Activated CD8-positive, alpha-beta memory T cell treated with anti-CD3 and anti-CD28 coated beads, Interleukin-2, amount 50 U/mL, for 24 hours (primary cell): ENCODE results near the gene CLEC16A.
"Not testable (repeated sequence)": the region's sequence is repeated elsewhere in the genome, so short reads cannot be mapped to it uniquely, and the experiment has no call there.

Experiments used
- DNase-seq: peaks from one replicate; pipeline ENCODE4 v3.0.0-alpha.2; 2020; ENCODE audit errors: extremely low read depth

CLEC16A gene

DNA sequence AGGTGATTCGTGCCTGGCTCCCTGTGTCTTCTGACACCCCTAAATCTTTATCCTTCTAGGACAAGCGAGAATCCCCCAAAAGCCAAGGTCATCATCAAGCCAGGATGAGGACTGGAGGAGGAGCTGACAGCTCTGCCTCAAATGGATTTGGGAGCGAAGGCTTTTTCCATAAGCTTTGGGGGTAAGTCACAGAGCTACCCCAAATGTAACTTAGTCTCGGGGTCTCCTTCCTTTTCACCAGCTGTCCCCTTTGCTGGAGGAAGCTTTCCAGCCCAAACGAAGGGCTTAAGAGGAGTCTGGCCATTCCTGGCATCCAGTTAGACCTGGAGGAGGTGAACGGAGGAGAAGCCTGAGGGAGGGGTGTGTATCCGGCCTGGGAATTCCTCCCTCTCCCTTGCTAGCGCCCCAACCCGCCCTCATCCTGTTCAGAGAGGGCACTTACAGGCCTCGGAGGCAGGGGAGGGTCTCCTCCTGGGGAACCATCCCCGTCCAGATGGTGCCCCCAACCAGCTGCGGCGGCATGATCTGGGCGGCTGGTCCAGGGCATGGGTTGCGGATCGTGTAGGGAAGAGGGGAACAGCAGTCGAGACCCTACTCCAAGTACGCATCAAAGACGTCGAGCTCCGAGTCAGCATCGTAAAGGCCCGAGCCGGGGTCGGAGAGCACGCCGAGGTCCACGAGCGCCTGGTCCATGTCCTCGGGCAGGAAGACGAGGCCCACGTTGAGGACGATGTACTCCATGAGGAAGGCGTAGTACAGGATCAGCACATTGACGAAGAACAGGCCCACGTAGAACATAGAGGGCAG is 3.0 kb upstream of the CLEC16A start:
- DNase-seq, result no peak

DNA sequence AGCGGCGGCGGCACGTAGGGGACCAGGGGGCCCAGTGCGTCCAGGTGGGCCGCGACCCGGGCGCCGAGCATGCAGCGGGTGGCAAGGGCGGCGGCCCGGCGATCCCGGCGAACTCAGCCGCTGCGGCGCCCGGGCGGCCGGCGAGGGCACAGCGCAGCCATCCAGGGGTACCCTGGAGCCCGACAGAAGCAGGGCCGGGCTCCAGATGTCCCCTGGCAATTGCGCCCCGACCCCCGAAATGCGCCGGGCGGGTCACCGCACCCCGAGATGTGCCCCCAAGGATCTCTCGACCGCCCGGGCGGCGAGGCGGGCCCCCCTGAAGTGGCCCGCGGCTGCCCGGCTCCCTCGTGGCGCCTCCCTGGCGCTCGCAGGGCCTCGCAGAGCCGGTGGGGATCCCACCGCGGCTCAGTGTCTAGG is 2.4 kb upstream of the CLEC16A start:
- DNase-seq, result not testable (repeated sequence)

DNA sequence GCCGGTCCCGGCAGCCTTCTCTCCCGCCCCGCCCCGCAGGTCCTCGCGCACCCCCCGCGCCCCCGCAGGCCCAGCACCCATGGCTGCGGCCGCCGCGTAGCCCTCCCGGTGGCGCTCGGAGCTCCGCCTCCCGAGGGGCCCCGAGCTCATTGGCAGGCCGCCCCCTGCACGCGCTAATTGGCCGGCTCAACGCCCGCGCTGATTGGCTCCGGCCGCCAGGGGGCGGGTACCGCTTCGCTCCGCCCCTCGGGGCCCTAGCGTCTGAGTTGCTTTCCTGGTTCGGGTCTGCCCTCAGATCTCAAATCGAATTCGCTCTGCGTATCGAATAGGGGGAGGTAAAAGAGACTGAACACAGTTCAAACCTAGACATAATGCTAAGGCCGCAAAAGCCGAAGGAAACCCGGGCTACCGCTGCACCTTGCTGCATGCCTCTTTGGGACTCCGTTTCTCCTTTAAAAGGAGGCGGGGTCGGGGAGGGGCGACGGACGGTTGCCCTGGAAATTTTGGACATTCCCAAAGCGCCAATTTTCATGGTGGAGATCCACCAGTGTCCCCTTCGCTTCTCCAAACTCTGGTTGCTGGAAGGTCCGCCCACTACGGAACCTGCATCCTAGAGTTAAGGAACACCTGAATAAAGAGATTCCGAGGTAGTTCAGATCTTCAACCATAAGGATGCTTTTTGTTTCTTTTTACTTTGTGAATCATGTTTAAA is 1.9 kb upstream of the CLEC16A start, which contains the start of gene DEXI:
DEXI (minus strand) TSS at position 117 of the 712 bp plus-strand sequence. CDS start 463 bp downstream, outside the sequence.
- DNase-seq, result peak; percentile 84

DNA sequence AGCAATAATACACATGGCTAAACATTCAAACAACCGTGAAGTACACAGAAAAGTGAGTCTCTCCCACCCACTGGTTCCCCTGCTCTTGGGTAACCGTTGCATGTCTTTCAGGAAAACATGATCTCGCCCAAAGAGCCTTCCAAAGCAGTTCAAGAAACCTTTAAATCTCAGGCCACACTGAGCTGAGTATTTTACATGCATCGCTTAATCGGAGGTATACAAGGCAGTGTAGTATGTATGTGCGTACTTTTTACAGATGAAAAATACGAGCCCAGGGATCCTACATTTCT is 1.4 kb upstream of the CLEC16A start:
- DNase-seq, result no peak

DNA sequence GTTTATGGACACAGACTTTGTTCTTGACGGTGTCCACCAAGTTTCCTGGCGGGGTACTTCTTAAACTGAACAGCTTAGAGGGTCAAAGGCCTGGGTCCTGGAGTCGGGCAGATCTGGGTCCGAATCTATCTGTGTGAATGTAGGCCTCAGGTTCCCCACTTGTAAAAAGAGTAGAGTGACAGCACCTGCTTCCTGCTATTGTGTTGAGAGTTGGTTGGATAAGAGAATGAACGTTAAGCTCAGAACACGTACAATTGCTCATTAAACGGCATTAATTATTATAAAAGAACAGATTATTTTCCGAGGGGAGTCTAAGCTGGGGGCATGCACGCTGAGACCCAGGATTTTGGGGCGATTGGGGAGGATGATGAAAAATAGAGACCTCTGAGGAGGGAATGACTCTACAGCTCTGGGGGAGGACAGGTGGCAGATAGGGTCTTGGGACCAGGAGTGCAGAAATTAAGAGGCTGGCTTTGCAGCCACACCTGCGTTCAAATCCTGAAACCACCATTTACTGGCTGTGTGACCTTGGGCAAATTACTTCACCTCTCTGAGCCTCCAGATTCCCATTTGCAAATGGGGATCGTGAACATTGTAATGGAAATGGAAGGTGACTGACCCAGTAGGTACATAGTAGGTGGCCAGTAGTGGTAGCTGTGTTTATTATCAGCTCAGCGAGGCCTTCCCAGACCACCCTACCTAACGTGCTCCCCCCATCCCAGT is 862 bp downstream of the CLEC16A start:
- DNase-seq, result no peak

DNA sequence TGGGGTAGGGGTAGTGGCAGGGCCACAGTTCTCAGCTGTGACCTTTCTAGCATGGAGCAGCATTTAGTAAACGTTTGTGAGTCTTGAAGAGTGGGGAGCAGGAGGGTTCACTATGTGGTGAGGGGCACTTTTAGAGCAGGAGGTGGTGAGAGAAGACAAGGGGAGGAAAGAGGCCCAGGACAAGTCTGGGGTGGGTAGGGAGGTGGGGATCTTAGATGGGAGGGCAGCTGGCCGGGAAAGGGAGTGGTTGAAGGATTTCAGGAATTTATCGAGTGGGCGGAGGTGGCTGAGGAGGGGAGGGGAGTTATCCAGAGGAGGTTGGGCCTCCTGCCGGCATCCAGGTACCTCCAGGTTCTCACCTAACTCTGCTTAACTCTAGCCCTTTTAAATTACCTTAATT is 1.9 kb downstream of the CLEC16A start:
- DNase-seq, result no peak

DNA sequence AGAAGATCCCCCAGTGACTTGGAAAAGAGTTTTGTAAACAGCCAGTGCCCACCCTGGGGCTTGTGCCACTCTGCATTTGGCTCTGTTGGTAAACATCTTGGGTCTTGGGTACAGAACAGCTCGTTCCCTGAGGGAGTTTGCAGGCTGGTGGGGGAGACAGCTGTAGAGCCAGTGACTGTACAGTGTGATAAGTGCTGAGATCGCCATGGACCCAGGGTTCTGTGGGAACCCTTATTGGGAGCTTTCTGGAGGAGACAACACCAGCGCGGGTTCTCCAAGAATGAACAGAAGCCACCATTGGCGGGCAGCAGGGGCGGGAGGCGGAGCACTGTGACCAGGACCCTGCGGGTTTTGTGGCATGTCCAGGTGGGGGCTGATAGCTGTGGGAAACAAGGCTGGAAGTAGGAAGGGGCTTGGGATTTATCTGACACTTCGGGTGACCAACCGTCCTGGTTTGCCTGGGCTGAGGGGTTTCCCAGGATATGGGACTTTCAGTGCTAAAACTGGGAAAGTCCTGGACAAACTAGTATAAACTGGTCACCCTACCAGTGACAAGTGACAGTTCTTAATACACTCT is 2.9 kb downstream of the CLEC16A start:
- no peak for DNase-seq

DNA sequence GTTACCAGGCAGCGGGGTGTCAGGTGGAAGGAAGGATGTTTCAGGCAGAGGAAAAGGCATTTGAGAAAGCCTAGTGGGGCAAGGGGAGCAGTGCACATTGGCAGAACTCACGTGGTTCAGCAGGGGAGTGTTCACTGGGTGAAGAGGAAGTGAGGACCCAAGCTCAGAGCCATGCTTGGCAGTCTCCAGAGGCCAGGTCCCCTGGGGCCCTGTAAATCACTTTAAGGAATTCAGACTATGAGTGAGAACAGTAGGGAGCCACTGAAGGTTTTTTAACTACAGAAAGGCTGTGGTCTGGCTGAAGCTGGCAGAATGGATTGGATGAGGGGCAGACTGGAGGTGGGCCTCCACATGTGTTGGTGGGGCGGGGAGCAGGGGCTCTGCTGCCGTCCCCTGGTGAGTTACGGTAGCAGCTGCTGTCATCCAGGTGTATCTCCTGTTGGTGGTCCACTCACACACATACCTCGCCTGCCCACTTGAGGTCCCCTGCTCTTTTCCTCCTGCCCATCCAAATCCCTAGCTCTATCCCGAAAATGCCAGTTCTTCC is 5.1 kb downstream of the CLEC16A start:
- no peak for DNase-seq

DNA sequence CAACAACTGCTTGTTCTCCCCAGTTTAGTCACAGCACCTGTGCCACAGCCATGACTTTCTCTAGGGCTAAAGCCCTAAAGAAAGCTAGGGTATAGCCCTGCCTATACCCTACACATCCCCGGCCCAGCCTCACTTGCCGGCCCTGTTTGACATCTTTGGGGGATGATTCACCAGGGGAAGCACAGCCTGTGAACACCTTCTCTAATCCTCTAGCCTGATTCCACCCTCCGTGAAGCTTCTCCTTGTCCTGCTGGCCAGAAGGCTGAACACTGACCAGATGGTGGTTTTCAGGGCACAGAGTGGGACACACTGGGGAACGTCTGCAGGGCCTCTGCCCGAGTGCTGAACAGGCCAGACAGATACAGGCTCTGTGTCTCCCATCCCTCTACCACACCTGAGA is 6.0 kb downstream of the CLEC16A start:
- no peak for DNase-seq

DNA sequence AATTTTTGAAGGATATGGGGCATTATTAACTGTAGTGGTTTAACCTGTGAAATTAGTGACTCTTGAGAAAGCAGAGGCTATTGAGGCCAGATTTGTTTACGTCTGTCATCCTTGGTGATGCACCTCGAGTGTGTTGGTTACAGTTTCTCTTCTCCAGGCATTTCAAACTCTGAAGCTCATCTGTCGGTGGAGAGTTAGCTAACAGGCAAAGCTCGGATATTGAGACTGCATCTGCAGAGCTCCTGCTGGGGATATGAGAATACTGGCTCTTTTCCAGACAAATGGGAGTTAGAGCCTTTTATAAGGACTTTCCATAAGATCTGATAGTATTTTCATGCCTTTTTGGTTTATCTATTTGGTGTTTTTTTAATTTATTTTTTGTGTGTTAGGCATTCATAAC is 6.7 kb downstream of the CLEC16A start:
- DNase-seq, result no peak

DNA sequence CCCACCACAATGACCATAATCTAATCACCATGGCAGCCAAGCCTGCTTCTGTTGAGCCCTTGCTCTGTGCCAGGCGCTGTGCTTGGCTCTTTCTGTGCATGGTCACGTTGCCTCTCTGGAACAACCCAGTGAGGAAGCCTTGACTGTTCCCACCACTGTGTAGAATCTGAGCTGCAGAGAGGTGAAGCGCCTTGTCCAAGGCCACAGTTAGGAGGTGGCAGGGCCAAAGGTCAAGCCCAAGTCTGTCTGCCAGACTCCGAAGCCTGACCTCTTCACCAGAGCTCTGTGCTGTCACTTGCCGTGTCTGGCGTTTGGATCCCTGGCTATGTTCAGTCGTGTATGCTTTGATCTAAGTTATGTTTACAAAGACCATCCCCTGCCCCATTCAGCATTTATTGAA is 10.5 kb downstream of the CLEC16A start:
- DNase-seq, result no peak

DNA sequence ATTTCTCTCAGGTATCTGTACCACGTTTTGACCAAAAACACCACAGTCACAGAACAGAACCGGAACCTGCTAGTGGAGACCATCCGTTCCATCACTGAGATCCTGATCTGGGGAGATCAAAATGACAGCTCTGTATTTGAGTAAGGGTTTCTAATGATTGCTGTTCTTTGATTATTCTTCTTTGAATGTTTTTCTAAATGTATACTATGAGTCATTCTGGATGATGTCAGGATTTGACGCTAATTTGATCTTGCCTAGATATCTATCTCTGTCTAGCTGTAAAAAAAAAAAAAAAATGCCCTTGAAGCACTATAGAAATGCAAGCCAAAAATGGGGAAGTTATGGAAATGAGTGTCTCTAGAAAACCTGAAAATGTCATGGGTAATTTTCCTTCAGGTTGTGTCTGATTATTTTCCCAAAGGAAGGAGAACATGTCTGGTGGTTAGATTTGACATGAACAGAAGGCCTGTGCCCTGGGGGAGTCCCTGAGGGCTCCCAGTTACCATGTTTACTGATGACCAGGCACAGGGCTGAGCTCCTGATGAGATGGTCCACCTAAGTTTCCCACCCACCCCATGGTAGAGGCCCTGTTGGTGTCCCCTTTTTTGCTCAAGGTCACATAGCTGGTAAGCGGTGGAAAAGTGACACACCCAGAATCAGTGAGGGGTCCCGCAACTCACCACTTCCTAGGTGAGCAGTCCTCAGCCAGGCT is 13.6 kb downstream of the CLEC16A start:
- DNase-seq, result no peak

DNA sequence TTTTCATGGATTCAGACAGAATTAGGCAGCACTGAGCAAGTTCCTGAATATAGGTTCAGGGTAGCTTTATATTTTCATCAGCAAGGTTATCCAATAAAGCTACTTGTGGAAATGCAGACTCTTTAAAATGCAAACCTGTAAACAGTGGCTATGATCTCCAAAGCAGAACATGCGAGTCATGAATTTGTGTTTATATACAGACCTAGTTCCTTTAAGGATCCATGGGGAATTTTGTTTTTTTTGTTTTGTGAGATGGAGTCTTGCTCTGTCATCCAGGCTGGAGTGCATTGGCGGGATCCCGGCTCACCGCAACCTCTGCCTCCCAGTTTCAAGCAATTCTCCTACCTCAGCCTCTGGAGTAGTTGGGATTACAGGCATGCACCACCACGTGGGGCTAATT is 14.8 kb downstream of the CLEC16A start:
- no peak for DNase-seq

DNA sequence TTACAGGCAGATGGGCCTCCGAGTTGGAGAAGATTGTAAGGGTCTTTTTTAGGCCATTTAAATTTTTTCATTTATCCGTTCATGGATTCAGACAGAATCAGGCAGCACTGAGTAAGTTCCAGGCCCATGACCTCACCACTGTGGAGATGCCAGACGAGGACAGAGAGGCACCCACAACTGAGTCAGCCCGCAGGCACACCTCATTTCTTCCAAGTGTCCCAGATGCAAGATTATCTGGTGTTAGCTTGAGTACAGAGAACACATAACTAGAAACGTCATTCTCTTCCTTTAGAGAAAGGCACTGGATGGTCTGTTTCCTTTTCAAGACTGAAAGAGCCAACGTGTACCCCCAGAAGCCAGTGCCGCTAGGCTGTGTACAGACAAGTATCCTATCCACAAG is 16.9 kb downstream of the CLEC16A start:
- no peak for DNase-seq

DNA sequence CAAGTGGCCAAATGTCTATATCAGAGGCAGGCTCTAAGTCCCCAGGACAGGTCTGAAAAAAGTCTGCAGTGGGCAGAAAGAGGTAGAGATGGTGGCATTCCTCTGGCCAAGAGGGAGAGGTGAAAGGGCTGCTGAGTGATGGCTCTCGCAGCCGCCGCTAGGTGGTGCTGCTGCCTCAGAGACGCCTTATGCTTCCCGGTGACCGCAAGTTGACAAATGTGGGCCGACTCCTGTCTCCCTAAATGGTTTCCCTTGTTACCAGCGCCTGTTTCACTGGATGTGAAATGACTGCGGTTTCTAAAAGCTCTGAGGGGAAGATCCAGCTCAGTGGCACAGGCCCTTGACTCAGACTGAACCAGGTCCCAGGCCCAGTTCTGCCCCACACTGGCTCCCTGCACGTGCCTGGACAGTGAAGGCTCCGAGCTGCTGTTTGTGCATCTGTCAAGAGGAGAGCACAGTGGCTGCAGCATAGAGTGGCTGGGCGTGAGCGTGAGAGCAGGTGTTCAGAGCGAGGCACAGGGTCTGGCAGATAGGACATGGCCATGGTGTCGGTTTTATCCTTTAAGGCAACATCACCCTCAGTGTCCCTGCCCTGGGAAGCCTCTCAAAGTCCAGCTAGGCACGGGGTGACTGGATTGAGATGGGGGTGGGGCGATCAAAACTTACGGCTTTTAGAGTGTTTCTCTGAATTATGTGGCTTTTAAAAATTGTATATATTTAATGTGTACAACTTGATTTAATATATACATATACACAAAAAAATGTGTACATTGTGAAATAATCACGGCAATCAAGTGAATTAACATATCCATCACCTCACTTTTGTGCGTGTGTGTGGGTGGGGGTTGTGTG is 19.9 kb downstream of the CLEC16A start:
- DNase-seq, result peak; percentile 59

DNA sequence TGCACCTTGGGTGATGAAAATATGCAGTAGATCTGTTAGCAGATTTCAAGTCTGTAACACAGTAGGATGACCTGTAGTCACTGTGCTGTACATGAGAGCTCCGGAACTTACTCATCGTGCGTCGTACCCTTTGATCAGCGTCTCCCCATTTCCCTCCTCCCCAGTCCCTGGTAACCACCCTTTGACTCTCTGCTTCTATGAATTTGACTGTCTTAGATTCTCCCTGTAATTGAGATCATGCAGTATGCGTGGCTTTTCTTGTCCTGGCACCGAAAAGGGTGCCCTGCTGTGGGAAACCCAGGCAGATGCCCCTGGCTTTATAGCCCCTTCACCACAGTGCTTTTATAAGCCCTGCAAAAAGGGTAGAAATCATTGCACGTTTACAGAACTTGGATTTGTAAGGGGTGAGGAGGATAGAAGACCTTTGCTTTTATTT is 20.5 kb downstream of the CLEC16A start:
- DNase-seq, result no peak

DNA sequence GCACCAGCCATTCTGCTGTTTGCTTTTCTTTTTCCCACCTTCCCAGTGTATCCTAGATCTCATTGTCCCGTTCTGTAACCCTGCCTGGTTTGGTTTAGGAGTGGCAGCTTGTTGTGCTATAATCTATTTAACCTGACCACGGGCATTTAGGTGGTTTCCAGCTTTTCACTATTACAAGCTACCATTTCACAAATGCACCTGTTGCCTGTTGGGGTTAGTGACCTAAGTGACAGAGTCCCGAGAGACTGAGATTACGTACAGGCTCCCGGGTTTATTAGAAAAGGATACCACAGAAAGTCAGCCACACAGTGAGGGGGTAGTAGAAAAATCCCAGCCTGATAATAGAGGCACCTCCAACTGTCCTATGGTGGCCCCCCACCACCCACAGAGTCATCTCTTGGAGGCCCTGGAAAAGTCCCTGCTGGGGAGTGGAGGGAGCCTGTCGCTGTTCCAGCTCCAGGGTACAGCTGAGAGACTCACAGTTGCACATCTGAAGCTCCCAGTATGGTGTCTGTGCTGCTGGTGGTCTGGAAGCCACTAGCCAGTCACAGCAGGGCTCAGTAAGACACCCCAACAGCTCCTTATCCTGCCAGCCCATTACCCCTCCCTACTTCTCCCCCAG is 21.2 kb downstream of the CLEC16A start:
- no peak for DNase-seq

DNA sequence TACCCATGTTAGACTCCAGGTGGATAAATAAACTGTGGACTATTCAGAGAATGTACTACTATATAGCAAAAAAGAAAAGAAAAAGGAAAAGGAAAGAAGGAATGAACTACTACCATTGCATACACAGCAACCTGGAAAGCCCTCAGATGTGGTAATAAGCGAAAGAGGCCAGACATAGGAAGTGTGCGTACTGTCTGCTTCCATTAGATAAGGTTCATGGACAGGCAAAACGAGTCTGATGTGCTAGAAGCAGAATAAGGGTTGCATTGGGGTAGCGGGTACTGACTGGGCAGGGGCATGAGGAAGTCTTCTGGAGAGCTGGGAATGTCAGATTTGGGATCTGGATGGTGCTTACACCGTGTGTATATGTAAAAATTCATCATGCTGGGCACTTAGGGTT is 21.8 kb downstream of the CLEC16A start:
- DNase-seq, result no peak

DNA sequence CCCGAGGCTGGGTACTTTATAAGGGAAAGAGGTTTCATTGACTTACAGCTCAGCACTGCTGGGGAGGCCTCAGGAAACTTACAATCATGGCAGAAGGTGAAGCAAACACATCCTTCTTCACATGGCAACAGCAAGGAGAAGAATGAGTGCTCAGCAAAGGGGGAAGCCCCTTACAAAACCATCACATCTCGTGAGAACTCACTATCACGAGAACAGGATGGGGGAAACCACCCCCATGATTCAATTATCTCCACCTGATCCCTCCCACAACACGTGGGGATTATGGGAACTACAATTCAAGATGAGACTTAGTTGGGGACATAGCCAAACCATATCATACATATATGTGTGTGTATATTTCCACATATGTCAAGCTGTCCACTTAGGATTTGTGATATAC is 22.2 kb downstream of the CLEC16A start:
- DNase-seq, result not testable (repeated sequence)

DNA sequence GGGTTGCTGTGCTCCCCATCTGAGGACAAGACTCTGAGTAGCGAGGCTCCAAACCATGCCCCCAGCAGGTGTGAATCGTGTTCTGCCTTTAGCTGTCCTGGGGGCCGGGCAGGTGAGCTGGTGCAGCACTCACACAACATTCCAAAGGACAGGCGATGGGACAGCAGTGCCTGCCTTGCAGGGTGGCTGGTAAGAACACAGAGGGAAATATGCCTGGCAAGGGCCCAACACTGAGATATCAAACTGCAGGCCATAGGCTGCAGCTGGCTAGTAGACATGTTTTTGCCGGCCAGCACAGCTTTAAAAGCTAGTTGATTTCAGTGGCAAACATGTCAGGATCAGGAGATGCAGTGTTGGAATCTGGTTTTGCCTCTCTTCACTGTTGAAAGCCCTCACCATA is 23.6 kb downstream of the CLEC16A start:
- DNase-seq, result no peak
